ENCODE data around the gene GAD2.

Gene GAD2

GRCh38 chr10:26215935-26216584 lies 514 bp upstream of the GAD2 start:
- no peak overlapping the region for H3K18ac ChIP-seq (ENCODE audit: low read length)
- no peak overlapping the region for H3K9ac ChIP-seq (ENCODE audit: low read depth, low read length, poor library complexity)
- no peaks in the 10 kb centered on the region for H3K79me1 ChIP-seq (ENCODE audit: low read depth, low read length)
- H3K23ac ChIP-seq (ENCODE audit: low read depth, low read length, poor library complexity), result peak overlapping the region; percentile 61
- peaks cover 39 to 100% (median 86%) of the 10 kb centered on the region in 3 experiments for H3K27me3 ChIP-seq (ENCODE audit: control insufficient read depth in 3 of 3, insufficient read depth in 3 of 3, low read depth in 1 of 3, low read length in 3 of 3)
- no peaks in the 10 kb centered on the region for H3K36me3 ChIP-seq (replicated peaks in 1 of 2; ENCODE audit: control insufficient read depth in 2 of 2, insufficient read depth in 2 of 2, low read length in 2 of 2)
- H2AFZ ChIP-seq (ENCODE audit: low read length), result peak overlapping the region; percentile 72
- H3K4me3 ChIP-seq (ENCODE audit: low read length in 2 of 2), result peak overlapping the region in 1 of 2 donors; percentile 55
- H2BK15ac ChIP-seq (ENCODE audit: low read length), result no peak overlapping the region
- peak overlapping the region; percentile 66 for H2AK5ac ChIP-seq (ENCODE audit: low read depth, low read length)
- WGBS, 2 donors (ENCODE audit: extremely low coverage in 2 of 2, insufficient read length in 2 of 2, insufficient replicate concordance in 1 of 2), result no CpG with 5 or more reads among the region's 57 CpGs
- no peak overlapping the region for H3K14ac ChIP-seq (ENCODE audit: low read length)
- peaks cover 10 to 24% of the 10 kb centered on the region in 2 donors for H3K4me1 ChIP-seq (ENCODE audit: control insufficient read depth in 2 of 2, insufficient read depth in 1 of 2, low read depth in 1 of 2, low read length in 2 of 2)
- H2BK5ac ChIP-seq (ENCODE audit: low read length), result no peak overlapping the region
- H2BK120ac ChIP-seq (ENCODE audit: low read depth, low read length), result no peak overlapping the region
- no peak overlapping the region for H4K91ac ChIP-seq (ENCODE audit: low read depth, low read length, poor library complexity)
- no peak overlapping the region for H3K27ac ChIP-seq (replicated peaks; ENCODE audit: low read length)
- H2BK12ac ChIP-seq (ENCODE audit: low read length), result no peak overlapping the region
- H3K9me3 ChIP-seq (replicated peaks in 1 of 2; ENCODE audit: control insufficient read depth in 2 of 2, insufficient read depth in 1 of 2, low read depth in 1 of 2, low read length in 2 of 2), result peaks cover 0 to 3% of the 10 kb centered on the region in 2 donors
- peak; percentile 62 for DNase-seq (ENCODE audit: low spot score)
- H3K4me2 ChIP-seq (ENCODE audit: insufficient read depth, low read length, poor library complexity, severe bottlenecking), result peak overlapping the region; percentile 63
- no peak overlapping the region for H4K8ac ChIP-seq (ENCODE audit: low read depth, low read length)
- H3K4ac ChIP-seq (ENCODE audit: low read length), result no peak overlapping the region

GRCh38 chr10:26217396-26218086 lies 967 bp downstream of the GAD2 start:
- H4K8ac ChIP-seq (ENCODE audit: low read depth, low read length), result no peak overlapping the region
- H3K14ac ChIP-seq (ENCODE audit: low read length), result no peak overlapping the region
- DNase-seq (ENCODE audit: low spot score), result no peak
- peak overlapping the region; percentile 60 for H3K4me2 ChIP-seq (ENCODE audit: insufficient read depth, low read length, poor library complexity, severe bottlenecking)
- no peak overlapping the region for H2BK15ac ChIP-seq (ENCODE audit: low read length)
- peaks cover 0 to 3% of the 10 kb centered on the region in 2 donors for H3K9me3 ChIP-seq (replicated peaks in 1 of 2; ENCODE audit: control insufficient read depth in 2 of 2, insufficient read depth in 1 of 2, low read depth in 1 of 2, low read length in 2 of 2)
- H2AK5ac ChIP-seq (ENCODE audit: low read depth, low read length), result no peak overlapping the region
- peak overlapping the region; percentile 64 for H2AFZ ChIP-seq (ENCODE audit: low read length)
- no peaks in the 10 kb centered on the region for H3K36me3 ChIP-seq (replicated peaks in 1 of 2; ENCODE audit: control insufficient read depth in 2 of 2, insufficient read depth in 2 of 2, low read length in 2 of 2)
- no peak overlapping the region for H3K9ac ChIP-seq (ENCODE audit: low read depth, low read length, poor library complexity)
- H2BK5ac ChIP-seq (ENCODE audit: low read length), result no peak overlapping the region
- WGBS, 2 donors (ENCODE audit: extremely low coverage in 2 of 2, insufficient read length in 2 of 2, insufficient replicate concordance in 1 of 2), result no CpG with 5 or more reads among the region's 64 CpGs
- no peak overlapping the region for H2BK120ac ChIP-seq (ENCODE audit: low read depth, low read length)
- no peak overlapping the region for H3K4me3 ChIP-seq (ENCODE audit: low read length in 2 of 2)
- H3K79me1 ChIP-seq (ENCODE audit: low read depth, low read length), result no peaks in the 10 kb centered on the region
- peak overlapping the region; percentile 49 for H3K18ac ChIP-seq (ENCODE audit: low read length)
- no peak overlapping the region for H3K27ac ChIP-seq (replicated peaks; ENCODE audit: low read length)
- no peak overlapping the region for H4K91ac ChIP-seq (ENCODE audit: low read depth, low read length, poor library complexity)
- peak overlapping the region; percentile 26 for H3K23ac ChIP-seq (ENCODE audit: low read depth, low read length, poor library complexity)
- no peak overlapping the region for H2BK12ac ChIP-seq (ENCODE audit: low read length)
- no peak overlapping the region for H3K4ac ChIP-seq (ENCODE audit: low read length)
- peaks cover 10 to 20% of the 10 kb centered on the region in 2 donors for H3K4me1 ChIP-seq (ENCODE audit: control insufficient read depth in 2 of 2, insufficient read depth in 1 of 2, low read depth in 1 of 2, low read length in 2 of 2)
- peaks cover 27 to 100% (median 85%) of the 10 kb centered on the region in 3 experiments for H3K27me3 ChIP-seq (ENCODE audit: control insufficient read depth in 3 of 3, insufficient read depth in 3 of 3, low read depth in 1 of 3, low read length in 3 of 3)

- Histone ChIP-seq H2BK12ac (ENCODE audit: low read length) (no peak overlapping the region), H3K14ac (ENCODE audit: low read length) (no peak overlapping the region), H2BK5ac (ENCODE audit: low read length) (no peak overlapping the region), H3K4me3 (ENCODE audit: low read length in 2 of 2) (no peak overlapping the region), H3K27ac (replicated peaks; ENCODE audit: low read length) (no peak overlapping the region), H3K4ac (ENCODE audit: low read length) (no peak overlapping the region), H3K9ac (ENCODE audit: low read depth, low read length, poor library complexity) (no peak overlapping the region), H2BK15ac (ENCODE audit: low read length) (no peak overlapping the region), H3K4me2 (ENCODE audit: insufficient read depth, low read length, poor library complexity, severe bottlenecking) (no peak overlapping the region), H3K36me3 (replicated peaks in 1 of 2; ENCODE audit: control insufficient read depth in 2 of 2, insufficient read depth in 2 of 2, low read length in 2 of 2) (no peaks in the 10 kb centered on the region), H2AK5ac (ENCODE audit: low read depth, low read length) (no peak overlapping the region), H4K8ac (ENCODE audit: low read depth, low read length) (no peak overlapping the region), H2BK120ac (ENCODE audit: low read depth, low read length) (no peak overlapping the region), H3K23ac (ENCODE audit: low read depth, low read length, poor library complexity) (no peak overlapping the region), H3K18ac (ENCODE audit: low read length) (no peak overlapping the region), H4K91ac (ENCODE audit: low read depth, low read length, poor library complexity) (no peak overlapping the region), H3K79me1 (ENCODE audit: low read depth, low read length) (no peaks in the 10 kb centered on the region), H2AFZ (ENCODE audit: low read length) (no peak overlapping the region), H3K9me3 (replicated peaks in 1 of 2; ENCODE audit: control insufficient read depth in 2 of 2, insufficient read depth in 1 of 2, low read depth in 1 of 2, low read length in 2 of 2) (no peaks in the 10 kb centered on the region), H3K27me3 (ENCODE audit: control insufficient read depth in 3 of 3, insufficient read depth in 3 of 3, low read depth in 1 of 3, low read length in 3 of 3) (peaks cover 19 to 92% (median 67%) of the 10 kb centered on the region in 3 experiments), H3K4me1 (ENCODE audit: control insufficient read depth in 2 of 2, insufficient read depth in 1 of 2, low read depth in 1 of 2, low read length in 2 of 2) (peaks cover 10 to 13% of the 10 kb centered on the region in 2 donors)
- no peak for DNase-seq (ENCODE audit: low spot score)
- WGBS, 2 donors (ENCODE audit: extremely low coverage in 2 of 2, insufficient read length in 2 of 2, insufficient replicate concordance in 1 of 2), result no CpG with 5 or more reads among the region's 1 CpG
Measured at GRCh38 chr10:26219676-26220075, 3.1 kb downstream of the GAD2 start.

- no peak overlapping the region for H3K4me2 ChIP-seq (ENCODE audit: insufficient read depth, low read length, poor library complexity, severe bottlenecking)
- H3K4ac ChIP-seq (ENCODE audit: low read length), result no peak overlapping the region
- no peak overlapping the region for H4K8ac ChIP-seq (ENCODE audit: low read depth, low read length)
- no peak overlapping the region for H2BK15ac ChIP-seq (ENCODE audit: low read length)
- H3K14ac ChIP-seq (ENCODE audit: low read length), result no peak overlapping the region
- no peak overlapping the region for H3K27ac ChIP-seq (replicated peaks; ENCODE audit: low read length)
- H3K4me1 ChIP-seq (ENCODE audit: control insufficient read depth in 2 of 2, insufficient read depth in 1 of 2, low read depth in 1 of 2, low read length in 2 of 2), result peaks cover 5% of the 10 kb centered on the region in 2 donors
- H2BK5ac ChIP-seq (ENCODE audit: low read length), result no peak overlapping the region
- H3K27me3 ChIP-seq (ENCODE audit: control insufficient read depth in 3 of 3, insufficient read depth in 3 of 3, low read depth in 1 of 3, low read length in 3 of 3), result peaks cover 16 to 79% (median 55%) of the 10 kb centered on the region in 3 experiments
- no peak overlapping the region for H2BK12ac ChIP-seq (ENCODE audit: low read length)
- no peak for DNase-seq (ENCODE audit: low spot score)
- no peaks in the 10 kb centered on the region for H3K9me3 ChIP-seq (replicated peaks in 1 of 2; ENCODE audit: control insufficient read depth in 2 of 2, insufficient read depth in 1 of 2, low read depth in 1 of 2, low read length in 2 of 2)
- H2BK120ac ChIP-seq (ENCODE audit: low read depth, low read length), result no peak overlapping the region
- no peaks in the 10 kb centered on the region for H3K36me3 ChIP-seq (replicated peaks in 1 of 2; ENCODE audit: control insufficient read depth in 2 of 2, insufficient read depth in 2 of 2, low read length in 2 of 2)
- H2AFZ ChIP-seq (ENCODE audit: low read length), result no peak overlapping the region
- no peaks in the 10 kb centered on the region for H3K79me1 ChIP-seq (ENCODE audit: low read depth, low read length)
- no peak overlapping the region for H3K4me3 ChIP-seq (ENCODE audit: low read length in 2 of 2)
- H3K18ac ChIP-seq (ENCODE audit: low read length), result no peak overlapping the region
- H4K91ac ChIP-seq (ENCODE audit: low read depth, low read length, poor library complexity), result no peak overlapping the region
- H3K23ac ChIP-seq (ENCODE audit: low read depth, low read length, poor library complexity), result no peak overlapping the region
- no peak overlapping the region for H3K9ac ChIP-seq (ENCODE audit: low read depth, low read length, poor library complexity)
- H2AK5ac ChIP-seq (ENCODE audit: low read depth, low read length), result no peak overlapping the region
Measured at GRCh38 chr10:26220901-26221300, 4.3 kb downstream of the GAD2 start.

Measured in neuronal stem cell (in vitro differentiated cells).